Measurements from ENCODE around the gene VPS37D.

DNA sequence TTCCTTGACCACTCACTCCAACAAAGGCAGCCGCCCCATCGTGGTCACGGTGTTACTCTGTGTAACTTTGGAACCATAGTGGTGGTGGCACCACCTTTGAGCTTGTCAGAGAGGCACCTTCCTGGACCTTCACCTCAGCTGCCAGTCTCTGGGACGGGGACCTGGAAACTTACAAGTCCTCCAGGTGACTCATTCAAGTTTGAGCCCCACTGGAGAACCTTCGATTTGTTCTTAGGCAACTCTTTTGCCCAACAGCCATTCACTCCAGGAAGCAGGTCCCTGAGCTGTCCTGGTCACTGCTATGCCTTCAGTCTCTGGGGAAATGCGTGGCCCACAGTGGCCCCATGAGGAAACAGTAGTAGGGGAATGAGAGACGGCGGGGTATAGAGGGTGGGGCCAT lies 34.6 kb downstream of the VPS37D start:
- TF ChIP-seq EZH2 (IDR thresholded peaks at IDR 0.05; ENCODE audit: borderline replicate concordance, insufficient read depth, low read depth, low read length, poor library complexity, severe bottlenecking), result no peak
- TF ChIP-seq, protein P1, sequence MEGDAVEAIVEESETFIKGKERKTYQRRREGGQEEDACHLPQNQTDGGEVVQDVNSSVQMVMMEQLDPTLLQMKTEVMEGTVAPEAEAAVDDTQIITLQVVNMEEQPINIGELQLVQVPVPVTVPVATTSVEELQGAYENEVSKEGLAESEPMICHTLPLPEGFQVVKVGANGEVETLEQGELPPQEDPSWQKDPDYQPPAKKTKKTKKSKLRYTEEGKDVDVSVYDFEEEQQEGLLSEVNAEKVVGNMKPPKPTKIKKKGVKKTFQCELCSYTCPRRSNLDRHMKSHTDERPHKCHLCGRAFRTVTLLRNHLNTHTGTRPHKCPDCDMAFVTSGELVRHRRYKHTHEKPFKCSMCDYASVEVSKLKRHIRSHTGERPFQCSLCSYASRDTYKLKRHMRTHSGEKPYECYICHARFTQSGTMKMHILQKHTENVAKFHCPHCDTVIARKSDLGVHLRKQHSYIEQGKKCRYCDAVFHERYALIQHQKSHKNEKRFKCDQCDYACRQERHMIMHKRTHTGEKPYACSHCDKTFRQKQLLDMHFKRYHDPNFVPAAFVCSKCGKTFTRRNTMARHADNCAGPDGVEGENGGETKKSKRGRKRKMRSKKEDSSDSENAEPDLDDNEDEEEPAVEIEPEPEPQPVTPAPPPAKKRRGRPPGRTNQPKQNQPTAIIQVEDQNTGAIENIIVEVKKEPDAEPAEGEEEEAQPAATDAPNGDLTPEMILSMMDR (IDR thresholded peaks at IDR 0.05), result no peak
